A549 treated with CORT108297 at 1 μM for 4 hours (cell line): Measurements from ENCODE around the gene NXF2. TPM values are rescaled to one million over a fixed set of nuclear protein-coding genes. Genes with fewer than 3 reads are reported as not detected.

Source experiments
- total RNA-seq: library from RNA; stranded (reverse); fragments of 200-300 nt; extraction: Qiagen RNA extraction; gene quantifications from 5 replicates; pipeline ENCODE4 v1.2.3, GENCODE V29; 2022

Gene NXF2
- total RNA-seq = not detected in 5 replicates

GRCh38 chrX:102246893-102247292, at the start of gene NXF2:
TSS of gene NXF2 (plus strand) at chrX:102247167. CDS start at chrX:102307079, 59,912 bp downstream.

GRCh38 chrX:102214986-102215385, 32.0 kb upstream of the NXF2 start, which contains the start of gene TCP11X1:
TSS of gene TCP11X1 (plus strand) at chrX:102215301.

Other genes with a start within 250 kb of the NXF2 start
- gene TCEAL2, start 121.5 kb upstream of the NXF2 start, total RNA-seq = not detected in 5 replicates
- not detected in 5 replicates for gene TCEAL6, start 104.7 kb upstream of the NXF2 start, total RNA-seq
- gene BEX5, start 91.2 kb upstream of the NXF2 start, total RNA-seq = not detected in 5 replicates
- not detected in 5 replicates for gene TCP11X1, start 31.9 kb upstream of the NXF2 start, total RNA-seq
- not detected in 5 replicates for gene NXF2B, start 192.8 kb downstream of the NXF2 start, total RNA-seq
- not detected in 5 replicates for gene TCP11X2, start 224.6 kb downstream of the NXF2 start, total RNA-seq